Sigmoid colon (tissue), 4 donors: ENCODE measurements around the gene LEKR1.
A peak's percentile ranks its signal among the peaks of the same experiment; 100 is the strongest.

Experiments used
- CTCF ChIP-seq, 4 experiments: fragments of 450-650 bp in 3 of 4; fragments of 200-600 bp in 1 of 4; IDR thresholded peaks; one replicate each; pipeline ENCODE4 v1.5.1; 2016 to 2019; ENCODE audit warnings: antibody characterized with exemption in 4 of 4, mild to moderate bottlenecking in 3 of 4, moderate library complexity in 2 of 4
- POLR2A ChIP-seq, 2 donors: fragments of 450-650 bp; IDR thresholded peaks; one replicate each; pipeline ENCODE4 v1.6.1; 2016; ENCODE audit warnings: antibody characterized with exemption in 2 of 2, mild to moderate bottlenecking in 2 of 2, moderate library complexity in 2 of 2
- POLR2AphosphoS5 ChIP-seq, 4 donors: sonication (generic); formaldehyde crosslinking; IDR thresholded peaks; one replicate each; pipeline ENCODE4 v1.6.1; 2017; ENCODE audit warnings: antibody characterized with exemption in 4 of 4

- TF ChIP-seq POLR2AphosphoS5 (IDR thresholded peaks at IDR 0.05) (peak in 2 of 4 donors; percentile 9 to 17), POLR2A (IDR thresholded peaks at IDR 0.05) (no peak), CTCF (IDR thresholded peaks at IDR 0.05) (no peak)
Measured at GRCh38 chr3:157042226-157042625, 216.1 kb downstream of the LEKR1 start.
